GM12878 (cell line): Measurements from ENCODE around the gene COL8A2. TPM values are rescaled to one million over a fixed set of nuclear protein-coding genes. Genes with fewer than 3 reads are reported as not detected.
A peak's percentile ranks its signal among the peaks of the same experiment; 100 is the strongest.

Experiments
- ATAC-seq: fragments of 200-7000 bp; cut with Tn5 transposase; 3 replicates; pipeline ENCODE4 v1.9.1; 2020; ENCODE audit warnings: mild to moderate bottlenecking, moderate library complexity
- BruUV-seq: library from RNA; stranded (reverse); fragments of 400-500 nt; replicated peaks from 2 replicates; lab custom pipeline; 2021; lab: Mats Ljungman, UMichigan
- CTCF ChIA-PET: fragments of 300-600 bp; sonication (Branson Sonifier 250); formaldehyde crosslinking; extraction: SDS; loops from one replicate; lab custom pipeline; 2021; ENCODE audit warnings: inconsistent platforms; lab: Yijun Ruan, JAX
- POLR2A ChIA-PET: fragments of 350-600 bp; formaldehyde crosslinking; extraction: SDS; loops from one replicate; lab custom pipeline; 2021; ENCODE audit warnings: inconsistent platforms; lab: Charles Lee
- RAD21 ChIA-PET: fragments of 300-600 bp; sonication (Branson Sonifier 250); formaldehyde crosslinking; loops from one replicate; lab custom pipeline; 2023; ENCODE audit warnings: antibody characterized with exemption; ENCODE audit not compliant: unreplicated experiment; lab: Charles Lee
- SMC1A ChIA-PET: fragments of 300-600 bp; sonication (Branson Sonifier 250); formaldehyde crosslinking; loops from one replicate; lab custom pipeline; 2023; ENCODE audit not compliant: unreplicated experiment, uncharacterized antibody; lab: Charles Lee
- DNase-seq: peaks from one replicate; pipeline ENCODE4 v3.0.0-alpha.2; 2011; ENCODE audit warnings: low read depth, low spot score
- FAIRE-seq: peaks from 3 replicates; lab custom pipeline; 2011; peaks lifted over from hg19 to GRCh38; lab: Jason Lieb, UNC
- H2AFZ ChIP-seq: 2 replicates; pipeline ENCODE4 v1.6.0; 2011; ENCODE audit warnings: low read depth, low read length, control low read depth; ENCODE audit not compliant: control insufficient read depth
- H3K27ac ChIP-seq: 2 replicates; pipeline ENCODE4 v1.5.1; 2011; ENCODE audit warnings: control low read depth; ENCODE audit not compliant: control insufficient read depth, insufficient read depth
- H3K27me3 ChIP-seq, 2 experiments: replicated peaks in 1 of 2; 2 replicates each; pipeline versions ENCODE4 v1.6.0 to v1.6.1; 2011; ENCODE audit warnings: low read length in 1 of 2; ENCODE audit not compliant: control insufficient read depth in 2 of 2, insufficient read depth in 2 of 2
- H3K36me3 ChIP-seq, 2 experiments: 2 replicates each; pipeline ENCODE4 v1.5.1; 2011; ENCODE audit warnings: low read length in 1 of 2; ENCODE audit not compliant: control insufficient read depth in 2 of 2, insufficient read depth in 2 of 2
- H3K4me1 ChIP-seq: 2 replicates; pipeline ENCODE4 v1.6.1; 2011; ENCODE audit warnings: mild to moderate bottlenecking, low read length, moderate library complexity, mixed read lengths; ENCODE audit not compliant: control insufficient read depth, insufficient read depth
- H3K4me2 ChIP-seq: 2 replicates; pipeline ENCODE4 v1.6.0; 2011; ENCODE audit warnings: control low read depth; ENCODE audit not compliant: control insufficient read depth, insufficient read depth
- H3K4me3 ChIP-seq: fragments of 200-600 bp; sonication (generic); 2 replicates; pipeline ENCODE4 v1.5.1; 2016
- H3K79me2 ChIP-seq: 2 replicates; pipeline ENCODE4 v1.6.0; 2011; ENCODE audit warnings: low read length; ENCODE audit not compliant: control insufficient read depth, insufficient read depth
- H3K9ac ChIP-seq: 2 replicates; pipeline ENCODE4 v1.8.0; 2011; ENCODE audit warnings: low read length, control low read depth, mixed read lengths; ENCODE audit not compliant: control insufficient read depth, insufficient read depth
- H3K9me3 ChIP-seq: replicated peaks from 3 replicates; pipeline ENCODE4 v1.5.1; 2011; ENCODE audit warnings: mild to moderate bottlenecking, low read length; ENCODE audit not compliant: control insufficient read depth, insufficient read depth
- H4K20me1 ChIP-seq: 2 replicates; pipeline ENCODE4 v1.6.0; 2011; ENCODE audit not compliant: control insufficient read depth, insufficient read depth
- BCL3 ChIP-seq: IDR thresholded peaks from 2 replicates; pipeline ENCODE4 v1.6.1; 2011; ENCODE audit warnings: borderline replicate concordance, low read depth, mild to moderate bottlenecking, moderate library complexity, low read length; ENCODE audit not compliant: insufficient read depth, poor library complexity, severe bottlenecking
- CHD2 ChIP-seq: IDR thresholded peaks from 2 replicates; pipeline ENCODE4 v1.6.1; 2011; ENCODE audit warnings: low read depth, low read length, improper control_type of control experiment, borderline replicate concordance
- HDGF ChIP-seq: fragments of 450-650 bp; IDR thresholded peaks from 2 replicates; pipeline ENCODE4 v1.6.1; 2016; ENCODE audit warnings: antibody characterized with exemption
- IRF4 ChIP-seq: IDR thresholded peaks from 2 replicates; pipeline ENCODE4 v1.6.1; 2011; ENCODE audit warnings: low read depth, low read length
- JUND ChIP-seq: IDR thresholded peaks from 2 replicates; pipeline ENCODE4 v1.6.1; 2012; ENCODE audit warnings: low read depth, mild to moderate bottlenecking, low read length, improper control_type of control experiment, moderate library complexity
- MEF2A ChIP-seq: IDR thresholded peaks from 2 replicates; pipeline ENCODE4 v1.6.1; 2011; ENCODE audit warnings: low read depth, mild to moderate bottlenecking, low read length, moderate library complexity; ENCODE audit not compliant: insufficient read depth
- MYC ChIP-seq: IDR thresholded peaks from 2 replicates; pipeline ENCODE4 v1.6.1; 2011; ENCODE audit warnings: mild to moderate bottlenecking, low read length, moderate library complexity, inconsistent platforms; ENCODE audit not compliant: insufficient read depth, insufficient replicate concordance, insufficient read length, severe bottlenecking
- NR2F1 ChIP-seq: fragments of 450-650 bp; conservative IDR thresholded peaks from 2 replicates; pipeline ENCODE4 v1.6.1; 2017; ENCODE audit warnings: mild to moderate bottlenecking
- ZBED1 ChIP-seq: IDR thresholded peaks from 2 replicates; pipeline ENCODE4 v1.6.1; 2016; ENCODE audit warnings: borderline replicate concordance
- ZBTB40 ChIP-seq: fragments of 450-650 bp; IDR thresholded peaks from 2 replicates; pipeline ENCODE4 v1.6.1; 2016; ENCODE audit warnings: mild to moderate bottlenecking, moderate library complexity, borderline replicate concordance
- WGBS: methylation state at CpG from one replicate; pipeline ENCODE4 v1.1.6; 2016; ENCODE audit warnings: low lambda C conversion rate; ENCODE audit not compliant: insufficient replicate concordance, insufficient coverage; ENCODE audit errors: missing lambda C conversion rate; 5-methylcytosine and 5-hydroxymethylcytosine counted together
- in situ Hi-C: fragments of 300-500 bp; cut with MboI; formaldehyde crosslinking; loops from 9 replicates; pipeline ENCODE4 v1.14.3; 2018; ENCODE audit warnings: mixed read lengths
- intact Hi-C: fragments of 100-400 bp; cut with micrococcal nuclease; formaldehyde crosslinking; loops from one replicate; pipeline ENCODE4 v1.14.2; 2022; ENCODE audit not compliant: unreplicated experiment
- polyA plus RNA-seq, 11 experiments: library from polyadenylated mRNA; depleted of rRNA in 4 of 11; unstranded in 6 of 11; stranded (reverse) in 5 of 11; fragments of >200 nt; fragmentation: Nextera tagmentation in 4 of 11; fragmentation: Illumina TruSeq in 1 of 11; extraction: Ambion mirVana in 4 of 11; extraction: Trizol in 1 of 11; gene quantifications; 1 replicate in 1 of 11; 2 replicates in 10 of 11; pipeline versions ENCODE4 v1.2.1 to v1.2.3, GENCODE V29; 2011 to 2016; ENCODE audit warnings: inconsistent platforms in 2 of 11, missing spikeins in 2 of 11, low read depth in 1 of 11
- total RNA-seq, 4 experiments: library from RNA; depleted of rRNA in 3 of 4; stranded (reverse); fragments of >200 nt in 3 of 4; fragmentation: Illumina TruSeq in 1 of 4; extraction: Trizol in 1 of 4; gene quantifications; 2 replicates each; pipeline versions ENCODE4 v1.2.1 to v1.2.3, GENCODE V29; 2013 to 2021

Gene COL8A2
- total and polyA plus RNA-seq, 10 of the 15 experiments (the other 5 are each of a cell fraction or from before 2014, with no cell fraction given): 0.01 TPM; not detected in 9

- H3K36me3 ChIP-seq: peaks cover 0 to 6% of the 10 kb centered on the region in 2 experiments; a peak in 2 of 4 replicates
- H4K20me1 ChIP-seq: no peaks in the 10 kb centered on the region
- H3K9me3 ChIP-seq: no peaks in the 10 kb centered on the region
- peaks cover 81% of the 10 kb centered on the region for H3K79me2 ChIP-seq
- no TSS peak for BruUV-seq
- FAIRE-seq (no peak), DNase-seq (no peak), ATAC-seq (no peak)
- H3K4me3 ChIP-seq: no peak overlapping the region
- TF ChIP-seq HDGF (no peak), IRF4 (no peak), ZBED1 (no peak), MYC (no peak)
- ChIA-PET POLR2A (interaction anchor here (0.7 to 5.4 kb wide), 9 partner anchors 9 to 223 kb away, joined by 3 to 86 read pairs (median 8); partner anchors contain the start of genes THRAP3 and TRAPPC3), SMC1A (interaction anchor here (1.2 to 7.5 kb wide), 4 partner anchors 13 to 122 kb away, joined by 3 to 135 read pairs (median 36); partner anchors contain the start of gene TRAPPC3), CTCF (interaction anchor here (0.9 to 7.3 kb wide), 5 partner anchors 13 to 128 kb away, joined by 3 to 136 read pairs (median 16); partner anchors contain the start of gene TRAPPC3), RAD21 (interaction anchor here (0.7 to 6.3 kb wide), 6 partner anchors 13 to 221 kb away, joined by 3 to 146 read pairs (median 13); partner anchors contain the start of genes THRAP3 and TRAPPC3)
- intact Hi-C loops (no loop called here), in situ Hi-C loops (no loop called here)
- no peak overlapping the region for H3K9ac ChIP-seq
- no peak overlapping the region for H2AFZ ChIP-seq
- peaks cover 42% of the 10 kb centered on the region for H3K4me1 ChIP-seq
- no peak overlapping the region for H3K4me2 ChIP-seq
- H3K27ac ChIP-seq: no peak overlapping the region
- no peaks in the 10 kb centered on the region for H3K27me3 ChIP-seq
These were observed 38.4 kb upstream of the COL8A2 start for GRCh38 chr1:36163426-36163825.

- peak overlapping the region; percentile 70 for H3K4me2 ChIP-seq
- RAD21 ChIA-PET: interaction anchor here (0.9 to 6.3 kb wide), 7 partner anchors 12 to 279 kb away, joined by 3 to 146 read pairs (median 7); partner anchors contain the start of genes THRAP3 and TRAPPC3
- CTCF ChIA-PET: interaction anchor here (0.9 to 7.3 kb wide), 6 partner anchors 13 to 129 kb away, joined by 3 to 136 read pairs (median 18); partner anchors contain the start of gene TRAPPC3
- H3K36me3 ChIP-seq: peaks cover 0 to 8% of the 10 kb centered on the region in 2 experiments; a peak in 2 of 4 replicates
- POLR2A ChIA-PET: interaction anchor here (0.6 to 5.4 kb wide), 10 partner anchors 9 to 265 kb away, joined by 3 to 86 read pairs (median 5); partner anchors contain the start of genes THRAP3 and TRAPPC3
- no peaks in the 10 kb centered on the region for H3K9me3 ChIP-seq
- no peaks in the 10 kb centered on the region for H3K27me3 ChIP-seq
- whole genome bisulfite sequencing: 100% methylated on average over 1 of the region's 1 CpG
- H3K79me2 ChIP-seq: peaks cover 87% of the 10 kb centered on the region
- SMC1A ChIA-PET: interaction anchor here (0.8 to 7.5 kb wide), 7 partner anchors 12 to 234 kb away, joined by 3 to 135 read pairs (median 4); partner anchors contain the start of gene TRAPPC3
- in situ Hi-C loops (no loop called here), intact Hi-C loops (no loop called here)
- FAIRE-seq (no peak), ATAC-seq (no peak), DNase-seq (no peak)
- 0 out of 2 replicates have a peak overlapping the region, but pooled peaks have one; percentile 85 for H3K4me3 ChIP-seq
- no peaks in the 10 kb centered on the region; the same call in 1 of the 2 replicates for H4K20me1 ChIP-seq
- H3K4me1 ChIP-seq: peaks cover 47% of the 10 kb centered on the region
- H3K9ac ChIP-seq: peak overlapping the region; percentile 4; the same call in 1 of the 2 replicates
- no peak overlapping the region for H2AFZ ChIP-seq
- BruUV-seq: TSS peak; percentile 11
- H3K27ac ChIP-seq: peak overlapping the region; percentile 95
- TF ChIP-seq CHD2 (no peak), BCL3 (no peak), NR2F1 (no peak), JUND (no peak), ZBTB40 (no peak), MEF2A (no peak)
These were observed 37.7 kb upstream of the COL8A2 start for GRCh38 chr1:36162680-36163239.
